Measurements from ENCODE around the gene MYO7B.

MYO7B gene

DNA sequence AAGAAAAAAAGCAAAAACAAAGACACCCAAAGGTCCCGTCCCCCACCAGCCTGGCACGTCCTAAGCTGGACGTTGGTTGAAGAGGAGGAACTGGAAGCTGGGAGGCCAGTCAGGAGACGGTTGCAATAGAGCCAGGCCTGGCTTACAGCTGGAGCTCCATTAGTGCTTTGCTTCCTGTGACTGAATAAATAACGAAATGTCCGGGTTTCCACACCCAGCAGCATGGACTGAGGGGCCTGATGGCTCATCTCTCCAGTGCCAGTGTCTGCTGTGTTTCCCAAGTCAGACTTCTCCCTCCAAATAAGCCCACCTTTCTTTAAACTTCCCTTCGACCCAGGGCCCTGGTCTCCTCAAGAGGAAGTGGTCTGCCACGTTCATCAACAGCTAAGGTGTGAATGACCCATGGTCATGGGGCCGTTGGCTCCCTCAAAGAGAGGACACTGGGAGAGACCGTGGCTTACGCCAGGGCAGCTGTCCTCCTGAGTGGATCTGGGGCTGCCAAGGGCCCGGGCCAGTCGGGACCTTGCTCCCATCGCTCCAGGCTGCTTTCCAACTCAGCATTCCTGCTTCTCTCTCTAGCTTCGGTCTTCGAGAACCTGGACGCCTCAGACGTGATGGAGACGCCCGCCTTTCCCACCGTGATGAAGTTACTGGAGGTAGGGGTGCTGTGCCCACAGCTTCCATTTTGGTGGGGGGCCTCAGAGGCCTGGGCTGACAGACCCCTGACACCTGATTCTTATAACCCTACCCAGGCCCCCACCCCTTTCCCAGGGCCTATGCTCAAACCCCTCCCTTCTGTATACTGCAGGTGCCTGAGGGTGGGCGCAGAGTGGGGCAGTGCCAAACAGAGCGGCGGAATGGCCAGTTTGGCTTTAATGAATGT lies 44.9 kb downstream of the MYO7B start:
- no peak for DNase-seq (ENCODE audit: low read depth)
- H3K4me3 ChIP-seq (ENCODE audit: low read depth, low read length) = no peak overlapping the region
- TF ChIP-seq, protein P1, sequence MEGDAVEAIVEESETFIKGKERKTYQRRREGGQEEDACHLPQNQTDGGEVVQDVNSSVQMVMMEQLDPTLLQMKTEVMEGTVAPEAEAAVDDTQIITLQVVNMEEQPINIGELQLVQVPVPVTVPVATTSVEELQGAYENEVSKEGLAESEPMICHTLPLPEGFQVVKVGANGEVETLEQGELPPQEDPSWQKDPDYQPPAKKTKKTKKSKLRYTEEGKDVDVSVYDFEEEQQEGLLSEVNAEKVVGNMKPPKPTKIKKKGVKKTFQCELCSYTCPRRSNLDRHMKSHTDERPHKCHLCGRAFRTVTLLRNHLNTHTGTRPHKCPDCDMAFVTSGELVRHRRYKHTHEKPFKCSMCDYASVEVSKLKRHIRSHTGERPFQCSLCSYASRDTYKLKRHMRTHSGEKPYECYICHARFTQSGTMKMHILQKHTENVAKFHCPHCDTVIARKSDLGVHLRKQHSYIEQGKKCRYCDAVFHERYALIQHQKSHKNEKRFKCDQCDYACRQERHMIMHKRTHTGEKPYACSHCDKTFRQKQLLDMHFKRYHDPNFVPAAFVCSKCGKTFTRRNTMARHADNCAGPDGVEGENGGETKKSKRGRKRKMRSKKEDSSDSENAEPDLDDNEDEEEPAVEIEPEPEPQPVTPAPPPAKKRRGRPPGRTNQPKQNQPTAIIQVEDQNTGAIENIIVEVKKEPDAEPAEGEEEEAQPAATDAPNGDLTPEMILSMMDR (IDR thresholded peaks at IDR 0.05; ENCODE audit: control insufficient read depth, extremely low read depth, insufficient read depth) = no peak

DNA sequence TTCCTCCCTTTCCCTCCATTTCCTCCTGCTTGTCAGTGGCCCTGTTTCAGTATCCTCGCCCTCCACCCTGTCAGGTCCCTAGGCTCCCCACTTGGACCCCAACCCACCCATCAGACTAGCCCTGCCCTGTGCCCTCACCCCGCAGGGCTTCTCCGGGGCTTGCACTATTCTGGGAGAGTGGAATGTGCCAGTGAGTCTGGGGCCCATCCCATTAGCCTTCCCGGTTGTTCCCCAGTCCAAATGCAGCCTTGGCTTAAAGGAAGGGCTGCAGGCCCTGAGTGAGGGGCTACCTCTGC lies 45.5 kb downstream of the MYO7B start:
- TF ChIP-seq, protein P1 (IDR thresholded peaks at IDR 0.05; ENCODE audit: control insufficient read depth, extremely low read depth, insufficient read depth) = no peak
- no peak for DNase-seq (ENCODE audit: low read depth)
- no peak overlapping the region for H3K4me3 ChIP-seq (ENCODE audit: low read depth, low read length)

DNA sequence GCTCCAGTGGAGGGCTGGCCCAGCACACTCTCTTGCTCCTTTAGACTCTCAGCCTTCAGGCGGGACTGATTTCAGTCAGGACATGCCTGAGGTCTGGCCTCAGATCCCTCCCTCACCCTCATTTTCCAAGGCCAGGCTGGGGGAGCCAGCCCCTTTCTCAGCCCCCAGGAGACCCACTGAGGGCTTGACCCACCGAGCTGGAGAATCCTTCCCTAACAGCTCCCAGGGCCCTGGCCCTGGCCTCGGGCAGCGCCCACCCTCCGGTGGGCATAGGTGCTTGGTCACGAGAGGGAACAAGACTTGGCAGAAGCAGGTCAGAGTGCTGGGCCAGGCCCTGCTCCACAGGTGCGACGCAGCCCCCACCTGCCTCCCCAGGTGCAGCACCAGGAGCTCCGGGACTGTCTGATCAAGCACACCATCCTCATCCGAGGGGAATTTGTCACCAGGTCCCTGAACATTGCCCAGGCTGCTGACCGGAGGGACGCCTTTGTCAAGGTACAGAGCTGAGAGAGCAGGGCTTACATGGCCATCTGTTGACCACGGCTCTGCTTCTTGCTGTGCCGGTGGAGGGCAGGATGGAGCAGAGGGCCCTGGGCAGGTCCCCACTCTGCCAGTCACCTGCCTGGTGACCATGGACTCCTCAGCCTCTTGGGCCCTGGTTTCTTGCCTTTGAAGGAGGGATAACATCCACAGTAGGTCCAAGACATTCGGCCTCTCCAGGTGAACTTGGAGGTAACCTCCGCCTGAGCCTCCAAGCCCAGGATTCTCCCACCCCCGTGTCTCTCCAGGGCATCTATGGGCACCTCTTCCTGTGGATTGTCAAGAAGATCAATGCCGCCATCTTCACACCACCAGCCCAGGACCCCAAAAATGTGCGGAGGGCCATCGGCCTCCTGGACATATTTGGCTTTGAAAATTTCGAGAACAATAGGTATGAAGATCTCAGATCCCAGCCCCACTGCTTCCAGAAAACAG lies 46.3 kb downstream of the MYO7B start:
- H3K4me3 ChIP-seq (ENCODE audit: low read depth, low read length) = no peak overlapping the region
- no peak for DNase-seq (ENCODE audit: low read depth)
- TF ChIP-seq, protein P1 (IDR thresholded peaks at IDR 0.05; ENCODE audit: control insufficient read depth, extremely low read depth, insufficient read depth) = no peak

DNA sequence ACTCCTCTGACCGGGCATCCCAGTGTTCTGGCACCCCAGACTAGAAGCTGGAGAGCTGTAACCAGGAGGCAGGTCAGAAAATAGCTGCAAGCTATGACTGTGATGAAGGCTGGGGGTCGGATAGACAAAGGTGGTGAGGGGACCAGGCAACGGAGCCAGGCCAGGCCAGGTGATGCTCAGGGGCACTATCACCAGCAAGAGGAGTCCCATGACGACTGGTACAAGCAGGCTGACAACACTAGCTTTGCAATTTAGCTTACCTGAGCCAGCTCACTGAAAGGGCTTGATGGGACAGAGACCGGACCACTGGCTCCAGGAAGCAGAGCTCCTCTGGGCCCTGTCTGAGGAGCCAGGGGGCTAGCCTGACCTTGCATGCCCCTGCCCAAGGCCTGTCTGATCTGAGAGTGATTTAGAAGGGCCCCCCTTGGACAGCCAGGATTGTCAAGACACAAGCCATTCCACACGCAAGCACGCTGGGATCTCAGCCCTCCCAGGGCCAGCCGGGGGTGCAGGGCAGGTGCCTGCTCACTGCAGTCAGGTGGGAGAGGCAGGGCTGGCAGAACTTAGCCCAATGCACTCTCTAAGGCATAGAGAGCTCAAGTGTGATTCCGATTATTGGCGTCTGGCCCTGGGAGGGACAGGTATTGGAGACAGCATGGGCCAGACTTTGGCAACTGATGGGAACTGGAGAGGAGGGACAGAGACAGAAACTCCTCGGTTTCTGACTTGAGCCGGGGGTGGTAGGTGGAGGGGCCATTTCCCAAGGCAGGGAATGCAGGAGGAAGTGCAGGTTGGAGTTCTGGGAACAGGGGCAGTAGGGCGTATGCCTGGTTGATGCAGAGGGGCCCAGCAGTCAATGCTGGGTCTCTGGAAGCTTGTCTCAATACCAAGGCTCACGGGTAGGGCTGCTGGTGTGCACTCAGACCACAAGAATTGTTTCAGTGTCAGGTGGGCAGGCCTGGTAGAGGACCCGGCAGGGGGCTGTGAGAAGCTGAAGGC lies 47.7 kb downstream of the MYO7B start:
- H3K4me3 ChIP-seq (ENCODE audit: low read depth, low read length) = no peak overlapping the region
- DNase-seq (ENCODE audit: low read depth) = no peak
- TF ChIP-seq, protein P1 (IDR thresholded peaks at IDR 0.05; ENCODE audit: control insufficient read depth, extremely low read depth, insufficient read depth) = no peak

DNA sequence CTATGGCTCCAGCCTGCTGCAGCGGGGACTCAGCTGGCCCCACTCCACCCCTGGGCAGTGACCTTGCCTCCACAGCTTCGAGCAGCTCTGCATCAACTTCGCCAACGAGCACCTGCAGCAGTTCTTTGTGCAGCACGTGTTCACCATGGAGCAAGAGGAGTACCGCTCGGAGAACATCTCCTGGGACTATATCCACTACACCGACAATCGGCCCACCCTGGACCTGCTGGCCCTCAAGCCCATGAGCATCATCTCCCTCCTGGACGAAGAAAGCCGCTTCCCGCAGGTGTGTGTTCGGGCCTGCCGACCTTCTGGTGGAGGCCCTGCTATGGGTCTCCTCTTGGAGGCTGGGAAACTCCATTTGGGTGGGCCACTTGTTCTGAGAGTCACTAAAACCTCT lies 48.6 kb downstream of the MYO7B start:
- TF ChIP-seq, protein P1 (IDR thresholded peaks at IDR 0.05; ENCODE audit: control insufficient read depth, extremely low read depth, insufficient read depth) = no peak
- H3K4me3 ChIP-seq (ENCODE audit: low read depth, low read length) = no peak overlapping the region
- no peak for DNase-seq (ENCODE audit: low read depth)

DNA sequence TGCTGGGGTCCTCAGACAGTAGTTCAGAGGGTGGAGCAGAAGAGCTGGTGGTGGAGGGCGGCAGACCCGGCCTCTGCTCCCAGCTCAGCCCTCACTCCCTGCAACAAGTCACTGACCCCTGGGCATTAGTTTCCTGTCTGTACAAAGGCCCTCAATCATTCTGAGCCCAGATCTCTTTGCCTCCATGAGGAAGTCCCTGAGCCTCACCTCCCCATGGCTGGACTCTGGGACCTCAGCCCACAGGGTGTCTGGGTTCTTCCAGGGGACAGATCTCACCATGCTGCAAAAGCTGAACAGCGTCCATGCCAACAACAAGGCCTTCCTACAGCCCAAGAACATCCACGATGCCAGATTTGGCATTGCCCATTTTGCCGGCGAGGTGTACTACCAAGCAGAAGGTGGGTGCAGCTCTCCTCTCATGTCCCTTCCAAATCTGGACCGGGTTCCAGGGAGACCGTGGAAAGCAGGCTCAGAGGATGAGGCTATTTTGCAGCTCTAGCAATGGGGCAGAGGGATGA lies 49.1 kb downstream of the MYO7B start:
- DNase-seq (ENCODE audit: low read depth) = no peak
- no peak overlapping the region for H3K4me3 ChIP-seq (ENCODE audit: low read depth, low read length)
- TF ChIP-seq, protein P1 (IDR thresholded peaks at IDR 0.05; ENCODE audit: control insufficient read depth, extremely low read depth, insufficient read depth) = no peak

All from LNCaP clone FGC (cell line).